HG02973 (cell line): ENCODE data around the gene SNTG2.

Experiments used
- ATAC-seq: cut with Tn5 transposase; IDR thresholded peaks from one replicate; pipeline ENCODE4 v1.9.1; 2021; ENCODE audit warnings: moderate library complexity; ENCODE audit not compliant: unreplicated experiment

The SNTG2 gene

DNA sequence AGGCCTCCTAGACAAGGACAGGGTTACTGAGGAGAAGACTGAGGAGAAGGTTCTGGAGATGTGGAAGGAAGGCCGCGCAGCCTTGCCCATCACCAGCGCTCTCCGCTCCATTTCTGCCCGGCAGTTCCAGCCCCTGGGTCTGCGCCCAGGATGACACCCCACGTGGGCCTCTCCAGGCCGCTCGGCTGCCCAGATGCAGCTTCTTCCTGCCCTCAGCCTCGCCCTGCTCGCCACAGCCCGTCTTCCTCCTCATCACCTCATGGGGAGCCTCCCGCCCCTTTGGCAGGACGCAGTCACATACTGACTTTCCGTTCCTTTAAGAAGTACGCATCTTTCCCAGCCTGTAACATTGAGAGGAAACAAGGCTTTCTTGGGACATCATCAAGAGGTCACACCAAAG lies 37.1 kb downstream of the SNTG2 start:
- no peak for ATAC-seq

DNA sequence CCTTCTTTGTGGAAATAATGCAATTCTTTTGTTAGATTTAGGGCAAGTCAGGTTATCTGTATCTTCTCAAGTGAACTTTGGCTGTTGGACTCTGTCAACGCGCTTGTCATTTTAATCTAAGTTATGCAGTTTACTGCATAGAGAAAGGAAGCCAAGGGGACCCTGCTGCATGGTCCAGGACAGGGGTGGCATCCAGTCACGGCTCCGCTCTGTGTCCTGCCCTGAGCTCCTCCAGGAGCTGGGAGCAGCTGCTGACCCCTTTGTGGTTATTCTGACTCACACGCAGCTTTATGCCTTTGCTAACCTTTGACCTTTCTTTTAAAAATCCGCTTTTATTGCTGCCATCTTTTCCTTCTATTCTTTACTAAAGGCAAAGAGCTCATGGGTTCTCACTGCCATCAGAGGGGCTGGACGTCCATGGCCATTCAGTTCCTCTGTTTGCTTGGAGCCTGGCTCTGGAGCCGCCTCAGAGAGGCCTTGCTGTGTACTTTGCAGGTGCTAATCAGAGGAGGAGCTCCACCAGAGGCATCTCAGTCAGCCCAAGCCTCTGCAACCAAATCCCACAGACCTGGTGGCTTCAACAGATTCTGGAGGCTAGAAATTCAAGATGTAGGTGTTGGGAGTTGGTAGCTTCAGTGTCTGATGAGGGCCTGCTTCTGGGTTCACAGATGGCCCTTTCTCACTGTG lies 39.3 kb downstream of the SNTG2 start:
- no peak for ATAC-seq

DNA sequence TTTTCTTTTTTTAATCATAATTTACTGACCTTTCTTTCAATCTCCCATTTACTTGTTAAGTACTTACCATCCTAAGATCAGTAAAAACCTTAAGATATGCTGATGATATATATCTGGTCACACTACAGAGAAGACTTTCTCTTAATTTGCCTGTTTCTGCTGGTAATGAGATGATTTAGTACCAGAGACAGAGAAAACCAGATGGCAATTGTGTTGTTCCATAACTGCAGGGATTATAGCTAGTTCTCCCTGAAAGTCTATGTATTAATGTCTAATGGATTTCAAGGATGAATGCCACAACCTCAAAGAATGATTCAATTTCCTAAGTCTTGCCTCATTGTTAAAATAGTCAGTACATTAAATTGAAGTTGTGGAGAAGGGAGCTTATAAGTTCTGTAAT lies 40.3 kb downstream of the SNTG2 start:
- ATAC-seq = no peak

DNA sequence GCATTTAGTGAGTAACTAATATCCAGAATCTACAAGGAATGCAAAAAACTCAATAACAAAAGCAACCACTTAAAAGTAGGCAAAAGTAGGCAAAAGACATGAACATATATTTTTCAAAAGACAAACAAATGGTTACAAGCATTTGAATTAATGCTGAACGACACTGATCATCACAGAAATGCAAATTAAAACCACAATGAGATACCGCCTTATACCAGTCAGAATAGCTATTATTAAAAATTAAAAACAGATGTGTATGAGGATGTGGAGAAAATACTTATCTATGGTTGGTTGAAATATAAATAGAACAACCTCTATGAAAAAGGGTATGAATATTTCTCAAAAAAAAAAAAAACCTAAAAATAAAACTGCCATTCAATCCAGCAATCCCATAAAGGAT lies 51.7 kb downstream of the SNTG2 start:
- no peak for ATAC-seq

DNA sequence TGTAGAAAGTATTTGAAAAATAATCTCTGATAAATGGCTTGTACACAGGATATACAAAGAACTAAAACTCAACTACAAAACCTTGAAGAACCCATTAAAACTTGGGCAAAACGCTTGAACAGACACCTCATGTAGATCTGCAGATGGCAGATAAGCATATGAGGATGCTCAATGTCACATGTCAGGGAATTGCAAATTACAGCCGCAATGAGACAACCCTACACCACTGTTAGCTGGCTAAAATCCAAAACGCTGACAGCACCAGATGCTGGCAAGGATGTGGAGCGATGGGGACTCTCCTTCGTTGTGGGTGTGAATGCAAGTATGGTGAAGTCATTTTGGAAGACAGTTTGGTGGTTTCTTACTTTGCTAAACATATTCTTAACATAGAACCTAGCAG lies 53.7 kb downstream of the SNTG2 start:
- ATAC-seq = no peak

DNA sequence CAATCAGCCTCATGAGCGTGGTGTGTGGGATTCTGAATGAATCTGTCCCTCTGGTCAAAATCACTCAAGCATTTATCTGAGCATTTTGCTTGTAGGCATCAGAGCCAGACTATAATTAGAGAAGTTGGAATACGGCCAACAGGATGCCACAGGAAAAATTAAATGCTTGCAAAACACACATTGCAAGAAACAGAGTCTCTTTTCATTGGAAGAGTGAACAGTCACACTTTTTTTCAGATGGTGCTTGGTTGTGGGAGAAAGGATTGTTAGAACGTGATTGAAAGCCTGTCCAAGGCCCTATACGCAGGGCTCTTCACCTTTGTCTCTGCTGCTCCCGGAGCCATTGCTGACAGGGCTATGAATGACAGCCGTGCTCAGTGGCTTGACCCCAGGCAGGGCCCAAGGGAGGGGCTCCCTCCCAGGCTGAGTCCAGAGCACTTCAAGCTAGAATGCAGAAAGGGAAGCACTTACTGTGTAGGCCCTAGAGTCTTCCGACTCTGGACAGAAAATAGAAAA lies 59.8 kb downstream of the SNTG2 start:
- no peak for ATAC-seq

DNA sequence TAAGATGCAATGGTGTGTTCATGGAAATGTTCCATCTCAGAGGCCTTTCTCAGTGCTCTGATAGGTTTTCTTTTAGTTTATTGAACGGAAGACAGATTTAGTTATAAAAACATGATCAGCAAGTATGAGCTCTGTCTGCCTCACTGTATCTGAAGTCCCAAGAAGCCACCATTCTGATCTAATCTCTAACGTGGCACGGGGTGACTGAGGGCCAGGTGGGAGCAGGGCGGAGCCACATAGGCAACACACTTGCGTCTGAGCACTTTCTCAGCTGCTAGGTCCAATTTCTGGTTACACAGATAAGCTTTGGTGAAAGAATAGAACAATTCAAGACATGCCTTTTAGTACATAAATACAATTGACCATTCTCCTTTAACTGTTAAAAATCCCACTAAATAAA lies 60.4 kb downstream of the SNTG2 start:
- no peak for ATAC-seq

DNA sequence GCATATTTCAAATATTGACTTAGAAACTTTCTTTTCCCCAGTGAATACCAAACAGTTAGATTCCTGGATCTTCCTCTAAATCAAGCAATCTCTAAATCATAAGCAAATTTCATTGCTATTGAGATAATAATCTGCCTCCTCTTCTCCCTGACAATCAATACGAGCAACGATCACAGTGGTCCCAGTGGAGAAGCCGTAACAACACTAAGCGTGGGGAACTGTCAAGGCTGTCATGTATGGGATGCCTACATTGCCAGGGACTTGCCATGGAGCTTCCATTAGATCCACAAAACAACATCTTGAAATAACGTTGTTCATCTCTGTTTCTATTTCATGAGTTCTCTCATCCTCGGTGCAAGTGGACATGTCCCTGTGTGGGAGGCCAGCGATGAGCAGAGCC lies 61.3 kb downstream of the SNTG2 start:
- ATAC-seq = no peak

DNA sequence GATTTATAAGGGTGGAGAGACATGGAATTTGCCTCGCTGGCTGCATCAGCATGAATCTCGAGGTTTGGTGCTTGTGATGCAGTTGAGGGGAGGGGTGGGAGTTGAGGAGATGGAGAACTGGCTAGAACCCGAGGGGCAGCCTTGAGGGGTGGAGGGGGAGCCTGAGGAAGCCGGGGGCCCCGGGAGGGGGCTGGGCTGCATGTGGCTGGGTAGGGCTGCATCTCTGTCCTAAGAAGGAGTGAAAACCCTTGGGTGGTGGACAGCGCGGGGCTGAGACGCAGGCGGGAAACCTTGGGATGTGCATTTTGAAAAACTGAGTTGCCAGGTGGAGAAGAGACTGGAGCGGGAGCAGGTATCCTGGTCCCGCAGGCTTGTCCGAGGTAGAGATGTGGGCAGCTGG lies 64.2 kb downstream of the SNTG2 start:
- ATAC-seq = no peak

DNA sequence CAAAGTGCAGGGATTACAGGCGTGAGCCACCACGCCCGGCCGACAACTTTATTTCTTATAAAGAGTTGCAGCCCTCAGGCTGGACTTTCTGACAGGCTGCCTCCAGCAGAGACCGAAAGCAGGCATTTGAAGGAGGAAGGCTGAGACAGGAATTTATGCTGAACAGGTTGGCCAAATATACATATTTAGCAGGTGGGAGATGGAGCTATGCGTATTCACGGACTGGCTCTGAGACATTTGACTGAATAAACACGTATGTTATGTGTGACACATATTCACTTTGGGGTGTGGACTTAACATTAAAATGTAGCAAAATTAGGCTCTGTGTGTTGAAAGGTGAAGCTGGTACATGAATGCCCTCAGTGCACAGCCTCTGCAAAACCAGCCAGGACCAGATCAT lies 65.9 kb downstream of the SNTG2 start:
- no peak for ATAC-seq

DNA sequence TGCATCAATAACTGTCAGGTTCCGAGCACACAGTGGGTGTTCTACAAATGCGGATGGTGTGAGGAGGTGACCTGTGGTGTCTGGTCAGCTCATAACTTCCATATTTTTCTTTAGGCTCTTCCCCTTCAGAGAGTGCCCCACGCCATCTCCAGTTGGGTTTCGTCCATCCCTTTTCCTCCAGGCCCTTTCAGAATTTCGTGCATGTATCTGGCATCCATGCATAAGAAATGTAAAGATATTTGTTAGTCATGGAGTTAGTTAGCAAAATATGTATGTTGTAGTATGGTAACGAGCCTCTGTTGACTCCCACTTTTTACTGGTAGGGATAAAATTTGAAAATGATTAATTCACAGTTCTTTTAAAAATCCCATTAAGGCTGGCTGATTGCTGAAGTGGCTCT lies 67.2 kb downstream of the SNTG2 start:
- ATAC-seq = no peak

DNA sequence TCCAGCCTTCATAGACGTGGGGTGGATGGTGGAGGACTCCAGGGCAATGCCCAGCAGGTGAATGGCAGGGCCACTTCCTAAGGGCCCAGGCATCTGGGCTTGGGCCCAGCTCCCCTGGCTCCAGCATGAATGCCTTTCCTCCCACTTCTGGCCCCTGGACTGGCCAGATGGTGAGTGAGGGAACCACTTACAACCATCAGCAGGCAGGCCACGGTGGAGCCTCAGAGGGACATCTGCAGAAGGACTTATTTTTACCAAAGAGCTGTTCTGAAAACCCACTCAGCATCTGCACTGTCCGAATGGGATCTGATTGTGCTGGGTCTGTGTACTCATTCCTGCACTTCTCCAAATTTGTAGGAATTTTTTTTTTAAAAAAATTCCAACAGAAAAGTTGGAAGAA lies 69.6 kb downstream of the SNTG2 start:
- no peak for ATAC-seq

DNA sequence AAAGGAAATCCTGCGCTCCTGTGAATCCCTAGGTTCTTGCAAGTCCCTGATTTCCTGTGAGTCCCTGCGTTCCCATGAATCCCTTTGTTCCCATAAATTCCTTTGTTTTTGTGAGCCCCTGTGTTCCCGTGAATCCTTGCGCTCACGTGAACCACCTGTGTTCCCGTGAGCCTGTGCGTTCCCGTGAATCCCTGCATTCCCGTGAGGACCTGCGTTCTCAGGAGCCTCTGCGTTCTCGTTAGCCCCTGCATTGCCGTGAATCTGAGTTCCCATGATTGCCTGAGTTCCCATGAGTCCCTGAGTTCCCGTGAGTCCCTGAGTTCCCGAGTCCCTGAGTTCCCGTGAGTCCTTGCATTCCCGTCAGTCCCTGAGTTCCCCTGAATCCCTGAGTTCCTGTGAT lies 71.5 kb downstream of the SNTG2 start:
- no peak for ATAC-seq

DNA sequence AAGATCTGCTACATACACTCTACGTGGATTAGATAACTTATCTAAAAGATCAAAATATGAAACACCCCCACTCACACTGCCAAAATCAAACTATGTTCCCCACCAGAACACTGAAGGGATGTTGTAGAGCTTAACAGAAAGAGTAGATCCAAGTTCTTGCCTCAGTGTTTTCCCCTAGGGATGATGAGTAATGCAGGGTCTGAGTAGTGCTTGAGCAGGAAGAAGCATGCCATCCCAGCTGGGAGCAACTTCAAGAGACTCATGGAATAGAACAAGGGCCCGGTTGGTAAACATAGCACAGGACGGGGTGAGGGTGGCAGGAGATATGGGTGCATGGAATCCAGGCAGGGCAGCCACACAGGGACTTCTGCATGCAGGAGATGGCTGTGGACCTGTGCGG lies 74.3 kb downstream of the SNTG2 start:
- no peak for ATAC-seq

DNA sequence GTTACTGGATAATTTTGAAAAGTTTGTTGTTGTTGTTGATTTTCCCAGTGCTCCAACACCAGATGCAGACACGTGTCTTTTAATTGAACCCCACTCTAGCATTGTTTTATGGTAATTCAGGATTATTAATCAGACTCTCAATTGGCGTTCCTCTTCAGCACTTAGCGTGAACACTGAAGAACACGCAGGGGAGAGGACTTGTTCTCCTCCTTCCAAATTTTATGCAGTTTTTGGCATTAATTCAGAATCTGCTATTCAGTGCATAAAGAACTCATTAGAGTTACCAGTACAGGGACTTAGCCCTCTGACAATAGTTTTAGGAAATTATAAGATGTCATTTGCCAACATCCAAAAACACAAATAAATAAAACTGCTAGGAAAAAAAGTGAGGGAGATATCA lies 75.5 kb downstream of the SNTG2 start:
- ATAC-seq = no peak

DNA sequence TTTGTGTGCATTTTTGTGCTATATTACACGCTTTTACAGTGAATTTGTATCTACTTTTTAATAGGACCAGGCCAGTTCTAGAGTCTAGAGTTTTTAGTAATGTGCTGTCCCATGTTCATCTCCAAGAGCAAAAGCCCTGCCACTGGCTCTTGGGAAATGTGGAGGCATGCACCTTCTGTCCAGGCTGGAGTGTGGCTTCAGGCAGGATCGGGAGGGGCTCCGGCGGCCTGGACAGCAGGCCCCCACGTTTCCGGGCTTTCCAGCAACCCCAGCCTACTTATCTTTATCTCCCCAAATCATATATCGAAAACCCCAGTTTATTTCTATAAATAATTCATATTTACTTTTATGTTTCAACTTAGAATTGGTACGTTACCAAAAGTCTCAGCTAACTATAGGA lies 78.2 kb downstream of the SNTG2 start:
- no peak for ATAC-seq

DNA sequence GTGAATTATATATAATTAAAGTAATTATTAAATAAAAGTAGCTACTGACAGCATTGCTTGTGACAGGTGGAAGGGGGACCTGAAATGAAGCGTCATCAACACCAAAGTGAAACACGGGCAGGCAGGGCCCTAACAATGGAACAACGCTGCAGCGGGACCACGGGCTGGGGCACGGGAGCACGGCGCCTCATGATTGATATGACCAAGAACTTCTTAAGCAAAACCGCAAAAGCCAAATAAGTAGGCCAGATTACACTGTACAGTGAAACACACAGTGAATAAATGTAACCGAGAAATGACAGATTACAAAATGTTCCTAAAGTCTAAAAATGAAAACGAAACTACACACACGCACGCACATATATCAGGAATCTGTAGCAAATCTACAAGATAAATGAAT lies 81.4 kb downstream of the SNTG2 start:
- no peak for ATAC-seq

DNA sequence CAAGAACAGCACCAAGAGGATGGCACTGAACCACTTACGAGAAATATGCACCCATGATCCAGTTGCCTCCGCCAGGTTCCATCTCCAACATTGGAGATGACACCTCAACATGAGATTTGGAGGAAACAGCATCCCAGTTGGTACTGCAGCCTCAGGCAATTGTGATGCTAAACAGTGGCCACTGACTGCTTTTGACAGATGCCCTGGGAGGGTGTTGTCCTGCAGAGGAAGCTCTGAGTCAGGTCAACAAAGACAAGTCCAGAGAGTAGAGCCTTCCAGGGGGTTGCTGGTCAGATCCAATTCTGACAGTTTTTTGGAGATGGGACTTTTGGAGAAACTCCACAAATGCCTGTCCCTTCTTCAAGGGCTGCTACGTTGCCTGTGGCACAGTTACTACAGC lies 82.4 kb downstream of the SNTG2 start:
- no peak for ATAC-seq

DNA sequence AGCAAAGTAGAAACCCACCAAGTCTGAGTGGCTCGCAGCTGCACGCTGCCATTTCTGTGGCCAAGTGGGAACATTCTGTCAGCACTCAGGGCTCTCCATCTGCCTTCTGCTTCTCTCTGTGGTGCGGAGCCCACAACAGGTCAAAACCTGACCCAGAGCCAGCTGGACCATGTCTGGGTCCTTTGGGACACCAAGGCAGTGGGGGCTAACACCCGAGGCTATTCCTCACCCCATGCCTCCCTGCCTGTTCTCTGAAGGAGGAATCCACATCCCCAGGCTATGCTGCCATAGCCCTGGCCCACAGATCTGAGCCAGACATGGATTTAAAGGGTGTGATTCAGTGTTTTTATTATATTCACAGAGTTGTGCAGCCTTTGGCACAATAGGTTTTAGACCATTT lies 86.4 kb downstream of the SNTG2 start:
- no peak for ATAC-seq

DNA sequence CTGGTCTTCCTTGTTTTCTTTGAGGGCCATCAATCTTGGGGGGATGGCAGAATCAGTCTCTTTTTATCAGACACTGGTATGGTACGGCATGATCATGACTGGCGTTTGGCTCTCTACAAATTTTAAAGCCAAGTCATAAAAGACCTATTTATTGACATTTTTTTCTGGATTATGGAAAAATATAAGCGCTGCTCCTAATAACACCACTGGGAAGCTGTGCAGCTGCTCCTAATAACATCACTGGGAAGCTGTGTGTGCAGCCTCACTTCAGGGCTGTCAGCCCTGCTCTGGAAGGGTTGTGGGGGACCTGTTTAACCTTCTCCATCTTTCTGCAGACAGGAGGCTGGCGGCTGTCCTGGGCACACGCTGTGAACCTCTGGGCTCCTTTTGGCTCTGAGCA lies 88.9 kb downstream of the SNTG2 start:
- ATAC-seq = no peak

DNA sequence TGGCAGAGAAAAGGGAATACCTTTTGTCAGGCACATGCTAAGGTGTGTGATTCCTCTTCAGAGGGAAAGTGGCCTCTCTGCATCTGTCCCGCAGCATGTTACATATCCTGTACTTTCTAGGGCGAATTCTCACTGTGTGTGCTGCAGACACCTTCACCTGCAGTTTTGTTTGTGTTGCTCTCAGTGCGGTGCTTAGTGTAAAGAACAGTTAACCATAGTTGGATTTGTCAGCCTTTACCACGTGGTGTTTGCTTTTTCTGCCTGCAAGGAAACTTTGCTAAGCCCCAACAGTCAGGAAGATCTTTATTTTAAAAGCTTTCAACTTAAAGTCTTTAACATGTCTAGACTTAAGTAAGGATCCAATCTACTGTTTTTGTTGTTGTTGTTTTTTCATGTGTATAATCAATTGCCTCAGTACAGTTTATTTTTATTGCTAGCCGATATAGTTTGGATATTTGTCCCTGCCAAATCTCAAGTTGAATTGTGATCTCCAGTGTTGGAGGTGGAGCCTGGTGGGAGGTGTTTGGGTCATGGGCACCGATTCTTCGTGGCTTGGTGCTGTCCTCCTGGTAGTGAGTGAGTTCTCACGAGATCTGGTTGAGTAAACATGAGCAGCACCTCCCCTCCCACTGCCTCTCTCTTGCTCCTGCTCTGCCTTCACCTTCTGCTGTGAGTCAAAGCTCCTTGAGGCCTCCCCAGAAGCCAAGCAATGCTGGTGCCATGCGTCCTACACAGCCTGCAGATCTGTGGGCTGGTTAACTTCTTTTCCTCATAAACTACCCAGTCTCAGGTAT lies 90.6 kb downstream of the SNTG2 start:
- ATAC-seq = no peak

DNA sequence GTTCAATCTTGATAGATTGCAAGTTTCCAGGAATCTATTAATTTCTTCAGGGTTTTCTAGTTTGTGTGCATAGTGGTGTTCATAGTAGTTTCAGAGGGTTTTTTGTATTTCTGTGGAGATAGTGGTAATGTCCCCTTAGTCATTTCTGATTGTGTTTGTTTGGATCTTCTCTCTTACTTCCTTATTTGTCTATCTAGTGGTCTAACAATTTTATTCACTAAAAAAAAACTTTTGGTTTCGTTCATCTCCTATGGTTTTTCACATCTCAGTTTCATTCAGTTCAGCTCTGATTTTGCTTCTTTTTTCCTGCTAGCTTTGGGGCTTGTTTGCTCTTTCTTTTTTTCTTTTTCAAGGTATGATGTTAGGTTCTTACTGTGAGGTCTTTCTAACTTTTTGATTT lies 94.5 kb downstream of the SNTG2 start:
- ATAC-seq = no peak

DNA sequence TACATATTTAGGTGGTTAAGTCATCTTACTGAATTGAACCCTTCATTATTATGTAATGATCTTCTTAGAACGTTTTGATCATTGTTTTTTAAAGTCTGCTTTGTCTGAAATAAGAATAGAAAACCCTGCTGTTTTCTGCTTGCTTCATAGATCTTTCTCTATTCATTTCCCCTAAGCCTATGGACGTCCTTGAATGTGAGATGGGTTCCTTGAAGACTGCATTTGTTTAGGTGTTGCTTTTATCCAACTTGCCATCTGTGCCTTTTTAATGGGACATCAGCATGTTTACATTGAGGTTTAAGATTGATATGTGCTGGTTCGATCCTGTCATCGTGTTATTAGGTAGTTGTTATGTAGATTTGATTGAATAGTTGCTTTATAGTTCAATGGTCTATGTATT lies 95.4 kb downstream of the SNTG2 start:
- ATAC-seq = no peak
